Measurements from ENCODE around the gene ANKRD28.

The ANKRD28 gene

DNA sequence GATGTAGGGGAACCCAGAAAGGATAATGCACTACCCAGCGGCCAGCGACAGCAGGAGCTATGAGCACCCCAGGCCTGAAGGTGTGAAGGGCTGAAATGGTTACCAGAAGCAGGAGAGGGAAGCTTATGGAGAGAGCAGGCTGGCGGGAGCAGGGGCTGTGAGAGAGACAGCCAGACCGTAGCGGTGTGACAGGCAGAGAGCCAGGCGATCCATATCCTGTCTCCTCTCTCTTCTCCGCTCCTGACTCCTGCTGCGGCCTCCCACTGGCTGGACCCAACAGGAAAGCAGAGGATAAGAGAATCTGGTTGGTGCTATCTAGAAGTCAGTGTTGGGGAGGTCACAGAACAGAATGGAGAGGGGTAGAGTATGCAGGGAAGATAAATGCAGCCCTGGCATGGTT lies 146.4 kb downstream of the ANKRD28 start:
- no peak overlapping the region for H3K9ac ChIP-seq (ENCODE audit: low read length)
- H3K79me1 ChIP-seq (replicated peaks; ENCODE audit: low read length, poor library complexity, severe bottlenecking) = no peaks in the 10 kb centered on the region
- WGBS = 86% methylated on average over 7 of the region's 8 CpGs
- no peak overlapping the region for H3K4me2 ChIP-seq (ENCODE audit: low read length, poor library complexity, severe bottlenecking)
- DNase-seq = no peak
- H3K14ac ChIP-seq (ENCODE audit: low read length in 2 of 2) = no peak overlapping the region
- no peaks in the 10 kb centered on the region for H3K27me3 ChIP-seq (ENCODE audit: control insufficient read depth in 1 of 2, insufficient read depth in 1 of 2, low read length in 2 of 2)
- peaks cover 9% of the 10 kb centered on the region for H3K4me1 ChIP-seq (ENCODE audit: control insufficient read depth, insufficient read depth, low read depth, low read length)
- H4K91ac ChIP-seq (ENCODE audit: low read length) = no peak overlapping the region
- H2AFZ ChIP-seq (ENCODE audit: low read depth, low read length) = no peak overlapping the region
- no peak overlapping the region for H2BK5ac ChIP-seq (ENCODE audit: low read depth, low read length, poor library complexity, severe bottlenecking)
- no peak overlapping the region for H4K8ac ChIP-seq (ENCODE audit: low read length)
- no peak overlapping the region for H3K23ac ChIP-seq (ENCODE audit: low read length in 2 of 2)
- H2BK12ac ChIP-seq (ENCODE audit: low read length in 2 of 2) = peak overlapping the region in 1 of 2 experiments; percentile 62
- no peak overlapping the region for H2BK15ac ChIP-seq (ENCODE audit: low read depth, poor library complexity, severe bottlenecking)
- H3K9me3 ChIP-seq (ENCODE audit: control insufficient read depth, low read length) = peaks cover 15% of the 10 kb centered on the region
- H3K4ac ChIP-seq (ENCODE audit: low read depth in 1 of 2, low read length in 2 of 2) = no peak overlapping the region
- H2AK5ac ChIP-seq (ENCODE audit: low read length, severe bottlenecking) = no peak overlapping the region
- no peak overlapping the region for H3K4me3 ChIP-seq (ENCODE audit: insufficient read depth in 1 of 2, low read depth in 1 of 2, low read length in 2 of 2)
- H3K18ac ChIP-seq (ENCODE audit: low read depth in 1 of 2, low read length in 2 of 2) = peak overlapping the region in 1 of 2 experiments; percentile 28
- H3K36me3 ChIP-seq (ENCODE audit: control insufficient read depth in 1 of 2, insufficient read depth in 2 of 2, low read depth in 1 of 2, low read length in 2 of 2) = no peaks in the 10 kb centered on the region
- H3K27ac ChIP-seq (ENCODE audit: low read length, poor library complexity, severe bottlenecking) = no peak overlapping the region
- no peak overlapping the region for H2BK120ac ChIP-seq (ENCODE audit: low read depth, low read length)

DNA sequence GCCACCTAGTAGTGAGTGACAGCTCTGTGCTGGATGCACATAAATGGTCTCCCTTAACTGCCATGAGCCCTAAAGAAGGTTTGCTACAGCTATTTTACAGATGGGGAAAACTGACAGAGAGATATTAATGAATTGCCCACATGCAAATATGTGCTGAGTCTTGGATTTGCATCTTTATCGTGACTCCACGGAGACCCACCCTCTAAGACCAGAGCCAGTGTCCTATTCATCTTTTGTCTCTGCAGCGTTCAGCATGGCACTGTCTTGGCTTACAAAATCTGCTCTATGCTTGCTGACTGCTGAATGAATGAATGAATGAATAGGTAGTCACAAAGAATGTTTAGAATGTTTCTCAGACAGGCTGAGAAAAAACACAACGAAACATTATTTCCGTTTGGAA lies 147.9 kb downstream of the ANKRD28 start:
- Histone ChIP-seq H4K8ac (ENCODE audit: low read length) (no peak overlapping the region), H3K9me3 (ENCODE audit: control insufficient read depth, low read length) (peaks cover under 1% of the 10 kb centered on the region), H2BK120ac (ENCODE audit: low read depth, low read length) (no peak overlapping the region), H3K4me3 (ENCODE audit: insufficient read depth in 1 of 2, low read depth in 1 of 2, low read length in 2 of 2) (no peak overlapping the region), H2BK12ac (ENCODE audit: low read length in 2 of 2) (no peak overlapping the region), H3K4me2 (ENCODE audit: low read length, poor library complexity, severe bottlenecking) (no peak overlapping the region), H3K27me3 (ENCODE audit: control insufficient read depth in 1 of 2, insufficient read depth in 1 of 2, low read length in 2 of 2) (no peaks in the 10 kb centered on the region), H3K27ac (ENCODE audit: low read length, poor library complexity, severe bottlenecking) (no peak overlapping the region), H3K23ac (ENCODE audit: low read length in 2 of 2) (no peak overlapping the region), H3K79me1 (replicated peaks; ENCODE audit: low read length, poor library complexity, severe bottlenecking) (no peaks in the 10 kb centered on the region), H3K36me3 (ENCODE audit: control insufficient read depth in 1 of 2, insufficient read depth in 2 of 2, low read depth in 1 of 2, low read length in 2 of 2) (peaks cover 0 to under 1% of the 10 kb centered on the region in 2 experiments), H4K91ac (ENCODE audit: low read length) (no peak overlapping the region), H3K4ac (ENCODE audit: low read depth in 1 of 2, low read length in 2 of 2) (no peak overlapping the region), H3K14ac (ENCODE audit: low read length in 2 of 2) (no peak overlapping the region), H2BK5ac (ENCODE audit: low read depth, low read length, poor library complexity, severe bottlenecking) (no peak overlapping the region), H2AFZ (ENCODE audit: low read depth, low read length) (no peak overlapping the region), H2AK5ac (ENCODE audit: low read length, severe bottlenecking) (no peak overlapping the region), H3K18ac (ENCODE audit: low read depth in 1 of 2, low read length in 2 of 2) (no peak overlapping the region), H2BK15ac (ENCODE audit: low read depth, poor library complexity, severe bottlenecking) (no peak overlapping the region), H3K9ac (ENCODE audit: low read length) (no peak overlapping the region), H3K4me1 (ENCODE audit: control insufficient read depth, insufficient read depth, low read depth, low read length) (peaks cover 17% of the 10 kb centered on the region)
- 100% methylated on average over 4 of the region's 5 CpGs for WGBS
- DNase-seq = no peak

DNA sequence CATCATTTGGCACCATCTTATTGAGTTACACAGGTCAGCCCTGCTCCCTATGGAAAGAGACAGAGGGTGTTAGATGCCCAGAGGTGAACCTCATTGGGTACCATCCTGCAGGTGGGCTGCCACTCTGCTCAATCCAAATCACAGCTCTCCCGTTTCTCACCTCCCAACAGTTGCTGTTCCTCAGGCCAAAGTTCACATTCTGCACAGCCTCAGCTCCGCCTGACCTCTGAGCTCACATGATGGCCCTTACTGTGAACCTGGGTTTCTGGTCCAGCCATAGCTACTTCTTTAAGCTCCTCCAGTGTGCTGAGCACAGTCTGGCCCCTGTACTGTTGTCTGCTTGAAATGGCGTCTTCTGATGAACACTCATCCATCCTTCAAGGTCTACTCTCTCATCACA lies 148.4 kb downstream of the ANKRD28 start:
- peak overlapping the region; percentile 27 for H4K8ac ChIP-seq (ENCODE audit: low read length)
- H2BK15ac ChIP-seq (ENCODE audit: low read depth, poor library complexity, severe bottlenecking) = no peak overlapping the region
- H2AK5ac ChIP-seq (ENCODE audit: low read length, severe bottlenecking) = peak overlapping the region; percentile 37
- H3K4me2 ChIP-seq (ENCODE audit: low read length, poor library complexity, severe bottlenecking) = no peak overlapping the region
- no peak overlapping the region for H2BK5ac ChIP-seq (ENCODE audit: low read depth, low read length, poor library complexity, severe bottlenecking)
- H3K18ac ChIP-seq (ENCODE audit: low read depth in 1 of 2, low read length in 2 of 2) = peak overlapping the region; percentile 6 to 61
- no peak overlapping the region for H3K14ac ChIP-seq (ENCODE audit: low read length in 2 of 2)
- peaks cover 17% of the 10 kb centered on the region for H3K4me1 ChIP-seq (ENCODE audit: control insufficient read depth, insufficient read depth, low read depth, low read length)
- peaks cover 4% of the 10 kb centered on the region for H3K79me1 ChIP-seq (replicated peaks; ENCODE audit: low read length, poor library complexity, severe bottlenecking)
- 95% methylated on average over 3 of the region's 3 CpGs for WGBS
- peaks cover 0 to 6% of the 10 kb centered on the region in 2 experiments for H3K36me3 ChIP-seq (ENCODE audit: control insufficient read depth in 1 of 2, insufficient read depth in 2 of 2, low read depth in 1 of 2, low read length in 2 of 2)
- no peak for DNase-seq
- H2BK120ac ChIP-seq (ENCODE audit: low read depth, low read length) = no peak overlapping the region
- no peaks in the 10 kb centered on the region for H3K9me3 ChIP-seq (ENCODE audit: control insufficient read depth, low read length)
- no peak overlapping the region for H3K27ac ChIP-seq (ENCODE audit: low read length, poor library complexity, severe bottlenecking)
- no peak overlapping the region for H2AFZ ChIP-seq (ENCODE audit: low read depth, low read length)
- H4K91ac ChIP-seq (ENCODE audit: low read length) = peak overlapping the region; percentile 55
- H3K4me3 ChIP-seq (ENCODE audit: insufficient read depth in 1 of 2, low read depth in 1 of 2, low read length in 2 of 2) = no peak overlapping the region
- H2BK12ac ChIP-seq (ENCODE audit: low read length in 2 of 2) = peak overlapping the region in 1 of 2 experiments; percentile 57
- no peak overlapping the region for H3K4ac ChIP-seq (ENCODE audit: low read depth in 1 of 2, low read length in 2 of 2)
- no peaks in the 10 kb centered on the region for H3K27me3 ChIP-seq (ENCODE audit: control insufficient read depth in 1 of 2, insufficient read depth in 1 of 2, low read length in 2 of 2)
- H3K9ac ChIP-seq (ENCODE audit: low read length) = no peak overlapping the region
- no peak overlapping the region for H3K23ac ChIP-seq (ENCODE audit: low read length in 2 of 2)

DNA sequence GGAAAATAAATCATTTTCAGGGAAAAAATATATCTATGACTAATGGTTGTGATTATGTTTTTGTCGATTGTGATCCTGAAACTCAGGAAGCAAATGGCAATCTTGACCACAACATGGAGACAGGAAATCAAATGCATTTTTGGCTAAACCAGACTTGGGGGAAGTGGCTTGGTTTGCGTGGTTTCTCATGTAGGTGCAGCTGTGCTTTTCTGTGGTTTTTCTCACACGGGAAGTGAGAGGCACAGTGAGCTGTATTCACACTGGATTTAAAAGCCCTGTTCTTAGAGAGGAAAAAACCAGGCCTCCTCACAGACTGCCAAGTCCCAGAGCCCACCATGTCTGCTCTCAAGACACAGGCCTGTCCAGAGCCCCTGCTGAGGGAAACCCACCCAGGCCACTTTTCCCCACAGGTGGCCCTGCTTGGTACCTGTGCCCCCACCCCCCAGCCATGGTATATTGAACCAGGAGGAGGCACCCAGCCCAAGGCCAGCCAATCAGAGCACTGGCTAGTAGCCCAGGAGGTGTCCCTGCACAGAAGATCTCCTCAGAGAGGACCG lies 150.1 kb downstream of the ANKRD28 start:
- Histone ChIP-seq H3K27me3 (ENCODE audit: control insufficient read depth in 1 of 2, insufficient read depth in 1 of 2, low read length in 2 of 2) (no peaks in the 10 kb centered on the region), H3K18ac (ENCODE audit: low read depth in 1 of 2, low read length in 2 of 2) (peak overlapping the region; percentile 92 to 99), H2AK5ac (ENCODE audit: low read length, severe bottlenecking) (peak overlapping the region; percentile 94), H3K23ac (ENCODE audit: low read length in 2 of 2) (peak overlapping the region in 1 of 2 experiments; percentile 67), H2BK120ac (ENCODE audit: low read depth, low read length) (peak overlapping the region; percentile 99), H4K8ac (ENCODE audit: low read length) (peak overlapping the region; percentile 99), H3K9ac (ENCODE audit: low read length) (peak overlapping the region; percentile 77), H3K79me1 (replicated peaks; ENCODE audit: low read length, poor library complexity, severe bottlenecking) (peaks cover 4% of the 10 kb centered on the region), H3K9me3 (ENCODE audit: control insufficient read depth, low read length) (no peaks in the 10 kb centered on the region), H2AFZ (ENCODE audit: low read depth, low read length) (no peak overlapping the region), H3K14ac (ENCODE audit: low read length in 2 of 2) (peak overlapping the region in 1 of 2 experiments; percentile 71), H4K91ac (ENCODE audit: low read length) (peak overlapping the region; percentile 99), H3K4me1 (ENCODE audit: control insufficient read depth, insufficient read depth, low read depth, low read length) (peaks cover 17% of the 10 kb centered on the region), H3K27ac (ENCODE audit: low read length, poor library complexity, severe bottlenecking) (peak overlapping the region; percentile 95), H3K4me2 (ENCODE audit: low read length, poor library complexity, severe bottlenecking) (no peak overlapping the region), H3K4ac (ENCODE audit: low read depth in 1 of 2, low read length in 2 of 2) (peak overlapping the region; percentile 94 to 97), H3K4me3 (ENCODE audit: insufficient read depth in 1 of 2, low read depth in 1 of 2, low read length in 2 of 2) (peak overlapping the region in 1 of 2 experiments; percentile 40), H2BK5ac (ENCODE audit: low read depth, low read length, poor library complexity, severe bottlenecking) (peak overlapping the region; percentile 97), H3K36me3 (ENCODE audit: control insufficient read depth in 1 of 2, insufficient read depth in 2 of 2, low read depth in 1 of 2, low read length in 2 of 2) (peaks cover 0 to 8% of the 10 kb centered on the region in 2 experiments), H2BK15ac (ENCODE audit: low read depth, poor library complexity, severe bottlenecking) (peak overlapping the region; percentile 91), H2BK12ac (ENCODE audit: low read length in 2 of 2) (peak overlapping the region; percentile 94 to 98)
- WGBS = 0% methylated on average over 2 of the region's 4 CpGs
- peak; percentile 95 for DNase-seq

Data from mesenchymal stem cell (in vitro differentiated cells and primary cell).